HG02970 (cell line): Measurements from ENCODE around the gene RERE.

Source experiments
- ATAC-seq: cut with Tn5 transposase; IDR thresholded peaks from one replicate; pipeline ENCODE4 v1.9.1; 2021; ENCODE audit warnings: mild to moderate bottlenecking, moderate library complexity, moderate number of reproducible peaks; ENCODE audit not compliant: unreplicated experiment, low FRiP score

Gene RERE

DNA sequence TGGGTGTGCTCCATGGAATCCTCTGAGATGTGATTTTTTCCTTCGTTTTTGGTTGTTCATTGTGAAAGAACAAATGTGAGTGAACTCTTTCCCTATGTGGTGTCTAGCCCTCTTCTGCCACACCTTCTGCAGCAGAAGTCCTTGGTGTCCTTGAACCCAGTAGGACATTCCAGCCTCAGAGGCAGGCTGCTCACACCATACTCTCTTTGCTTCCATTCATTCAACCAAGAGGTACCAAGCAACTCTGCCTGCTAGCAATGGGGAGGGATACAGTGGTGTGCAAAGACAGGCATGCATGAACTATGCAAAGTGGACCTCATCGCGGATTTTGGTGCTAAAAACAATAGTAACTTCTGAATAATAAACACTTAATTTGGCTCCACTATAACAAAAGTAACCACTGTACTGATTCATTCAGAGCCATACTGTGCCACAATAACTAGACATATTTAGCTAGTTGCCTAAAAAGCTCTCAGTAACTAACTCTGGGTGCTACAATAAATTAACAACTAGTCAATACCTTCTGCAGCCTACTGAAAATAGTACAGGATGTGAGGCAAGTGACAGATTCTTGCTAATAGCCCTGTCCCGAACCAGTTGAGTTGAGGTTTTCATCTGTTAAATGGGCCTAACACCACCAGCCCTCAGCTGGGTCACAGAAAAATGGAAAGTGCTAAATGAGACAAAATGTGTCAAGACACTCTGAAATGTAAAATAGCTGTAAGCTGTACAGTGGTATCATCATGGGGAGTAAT lies 344.1 kb downstream of the RERE start:
- no peak for ATAC-seq

DNA sequence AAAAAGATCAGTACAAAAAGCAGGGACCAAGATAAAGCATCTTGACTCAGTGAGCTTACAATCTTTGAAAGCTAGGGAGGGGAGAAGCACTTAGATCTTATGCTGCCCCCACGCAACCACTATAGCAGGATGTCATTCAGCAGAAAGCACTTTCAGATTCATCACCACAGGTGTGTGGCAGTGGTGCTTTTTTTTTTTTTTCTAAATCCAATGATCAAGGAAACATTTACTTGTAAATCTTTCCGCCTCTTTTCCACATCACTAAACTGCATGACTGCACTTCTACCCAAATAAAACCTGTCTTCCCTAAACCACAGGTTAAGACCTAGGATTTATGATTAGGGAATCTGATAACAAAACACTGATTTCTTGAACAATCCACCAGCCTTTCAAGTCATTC lies 344.8 kb downstream of the RERE start:
- ATAC-seq, result no peak

DNA sequence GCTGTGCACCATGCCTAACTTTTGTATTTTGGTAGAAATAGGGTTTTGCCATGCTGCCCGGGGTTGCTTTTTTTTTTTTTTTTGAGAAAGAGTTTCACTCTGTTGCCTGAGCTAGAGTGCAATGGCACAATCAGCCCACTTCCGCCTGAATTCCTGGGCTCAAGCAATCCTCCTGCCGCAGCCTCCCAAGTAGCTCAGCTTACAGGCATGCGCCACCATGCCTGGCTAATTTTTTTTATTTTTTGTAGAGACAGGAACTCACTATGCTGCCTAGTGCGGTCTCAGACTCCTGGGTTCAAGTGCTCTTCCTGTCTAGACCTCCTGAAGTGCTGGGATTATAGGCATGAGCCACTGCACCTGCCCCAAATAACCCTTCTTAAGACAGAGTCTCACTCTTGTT lies 346.0 kb downstream of the RERE start:
- ATAC-seq, result no peak

DNA sequence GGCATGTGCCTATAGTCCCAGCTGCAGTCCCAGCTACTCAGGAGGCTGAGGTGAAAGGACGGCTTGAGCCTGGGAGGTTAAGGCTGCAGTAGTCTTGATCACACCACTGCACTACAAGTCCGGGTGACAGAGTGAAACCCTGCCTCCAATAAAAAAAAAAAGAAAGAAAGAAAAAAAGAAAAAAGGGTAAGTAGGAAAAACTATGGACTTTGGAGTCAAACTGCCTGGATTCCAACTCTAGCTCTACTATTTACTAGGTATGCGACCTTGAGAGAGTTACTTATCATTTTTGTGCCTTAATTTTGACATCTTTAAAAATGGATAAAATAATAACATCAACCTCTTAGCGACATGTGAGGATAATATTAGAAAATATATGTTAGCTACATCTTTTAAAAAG lies 348.7 kb downstream of the RERE start:
- no peak for ATAC-seq

DNA sequence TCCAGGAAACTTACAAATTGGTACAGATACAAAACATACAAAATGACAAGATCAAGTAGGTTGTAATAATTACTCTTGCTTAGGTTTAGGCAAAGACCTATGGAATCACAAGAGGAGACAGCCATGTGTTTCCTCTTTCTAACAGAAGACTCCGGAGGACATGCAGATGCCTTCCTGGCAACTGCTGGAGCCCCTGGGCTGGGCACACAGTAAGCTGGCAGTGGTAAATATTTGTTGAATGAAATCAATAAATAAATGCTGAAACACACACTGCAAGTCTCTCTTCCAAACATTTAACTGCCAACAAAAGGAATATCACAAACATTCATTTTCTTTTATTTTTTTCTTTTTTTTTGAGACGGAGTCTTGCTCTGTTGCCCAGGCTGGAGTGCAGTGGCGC lies 350.1 kb downstream of the RERE start:
- no peak for ATAC-seq

DNA sequence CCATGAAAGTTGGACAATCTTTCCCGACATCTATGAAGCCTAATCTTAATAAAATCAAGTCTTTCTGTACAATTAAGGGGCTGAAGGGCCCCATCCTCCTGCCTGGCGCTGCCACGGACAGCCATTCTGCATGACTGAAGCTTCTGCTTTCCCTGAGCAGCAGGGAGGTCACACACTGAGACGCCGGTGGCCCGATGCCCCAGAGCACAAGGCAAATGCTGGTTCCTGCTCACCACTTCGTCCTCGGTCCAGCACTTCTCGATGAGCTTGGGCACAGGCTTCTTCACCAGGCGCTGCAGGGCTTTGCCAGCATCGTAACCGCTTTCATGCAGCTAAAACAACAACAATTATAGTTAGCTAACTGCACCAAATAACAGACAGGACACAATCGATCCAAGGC lies 351.7 kb downstream of the RERE start:
- ATAC-seq, result no peak

DNA sequence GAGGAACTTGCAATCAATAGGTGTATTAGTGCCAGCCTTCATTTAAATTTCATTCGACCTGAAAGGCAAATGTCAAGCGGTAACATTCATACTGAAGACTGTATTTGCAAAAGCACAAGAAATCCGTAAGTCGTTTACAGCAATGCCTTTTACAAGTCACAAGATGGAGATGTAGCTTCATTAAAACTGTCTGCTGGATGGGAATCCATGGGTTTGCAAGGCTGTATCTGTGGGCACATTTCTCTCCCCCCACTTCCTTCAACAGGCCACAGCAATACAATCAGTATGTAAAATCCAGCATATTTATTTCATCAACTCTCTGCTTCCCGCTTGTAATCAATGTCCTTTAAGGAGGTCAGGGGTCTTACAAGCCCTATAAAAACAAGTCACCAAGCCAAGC lies 352.4 kb downstream of the RERE start:
- no peak for ATAC-seq

DNA sequence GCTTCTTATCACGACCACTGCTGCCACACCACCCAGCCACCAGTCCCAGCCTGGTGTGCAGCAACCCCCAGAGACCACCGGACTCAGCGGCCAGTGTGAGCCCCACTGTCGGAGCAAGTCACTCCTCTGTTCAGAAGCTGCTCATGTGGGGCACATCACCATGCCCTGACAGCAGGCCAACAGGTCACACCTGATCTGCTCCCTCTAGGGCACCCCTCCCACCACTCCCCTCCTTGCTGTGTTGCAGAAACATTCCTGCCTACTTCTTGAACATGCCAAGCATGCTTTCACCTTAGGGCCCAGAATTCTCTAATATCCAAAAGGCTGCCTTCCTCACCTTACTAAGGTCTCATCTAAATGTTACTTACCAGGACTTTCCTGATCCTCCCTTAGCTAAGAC lies 353.1 kb downstream of the RERE start:
- ATAC-seq, result no peak

DNA sequence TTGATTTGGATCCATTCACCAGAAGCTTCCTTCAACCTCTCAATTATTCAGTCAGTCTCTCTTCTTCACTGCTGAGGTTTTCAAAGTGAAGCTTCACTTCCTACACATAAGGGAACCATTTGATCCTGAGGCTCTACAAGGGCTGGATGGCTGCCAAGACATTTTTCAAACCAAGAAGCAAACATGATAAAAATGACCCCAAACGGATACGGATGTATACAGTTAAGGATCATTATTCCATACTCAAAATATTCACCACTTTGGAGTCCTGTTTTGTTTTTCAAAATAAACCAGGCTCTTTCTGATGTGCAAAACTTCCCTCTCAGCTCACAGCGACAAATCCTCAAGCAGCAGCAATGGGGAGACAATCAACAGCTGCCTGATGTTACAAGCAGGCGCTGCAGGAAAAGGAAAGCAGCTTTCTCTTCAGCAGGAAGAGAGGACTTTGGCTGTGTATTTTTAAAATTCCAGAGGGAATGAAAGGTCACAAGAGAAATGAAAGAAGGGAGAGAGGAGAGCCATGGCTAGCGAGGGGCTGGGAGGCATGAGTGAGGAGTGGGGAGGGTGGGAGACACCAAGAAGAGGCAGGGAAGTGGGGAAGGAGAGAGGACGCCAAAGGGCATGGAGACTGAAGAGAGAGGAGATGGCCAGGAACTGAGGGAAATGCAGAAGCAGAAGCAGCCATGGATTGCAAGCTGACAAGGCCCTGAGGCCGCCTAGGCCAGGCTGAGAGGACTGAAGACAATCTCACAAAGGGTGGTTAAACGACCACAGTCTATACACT lies 354.1 kb downstream of the RERE start:
- ATAC-seq, result no peak

DNA sequence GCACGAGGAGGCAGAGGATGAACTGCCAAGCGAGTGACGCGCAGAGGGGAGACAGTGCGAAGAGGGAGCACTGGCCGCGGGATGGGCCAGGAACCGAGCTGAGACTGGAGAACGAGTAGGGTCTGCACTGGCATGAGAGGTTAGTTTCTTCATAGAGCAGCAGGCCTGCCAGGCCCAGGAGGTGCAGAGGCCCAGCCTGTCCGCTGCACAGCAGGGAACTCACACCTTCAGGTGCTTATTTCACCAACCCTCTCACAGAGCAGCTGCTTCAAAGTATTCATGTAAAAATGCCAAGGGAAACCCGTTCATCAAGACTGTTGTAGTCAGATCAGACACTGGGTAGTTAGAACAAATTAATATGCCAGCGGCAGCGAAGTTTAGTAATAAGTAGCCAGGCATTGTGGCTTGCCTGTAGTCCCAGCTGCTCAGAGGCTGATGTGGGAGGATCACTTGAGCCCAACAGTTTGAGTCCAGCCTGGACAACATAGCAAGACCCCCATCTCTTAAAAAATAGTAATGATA lies 355.0 kb downstream of the RERE start:
- no peak for ATAC-seq

DNA sequence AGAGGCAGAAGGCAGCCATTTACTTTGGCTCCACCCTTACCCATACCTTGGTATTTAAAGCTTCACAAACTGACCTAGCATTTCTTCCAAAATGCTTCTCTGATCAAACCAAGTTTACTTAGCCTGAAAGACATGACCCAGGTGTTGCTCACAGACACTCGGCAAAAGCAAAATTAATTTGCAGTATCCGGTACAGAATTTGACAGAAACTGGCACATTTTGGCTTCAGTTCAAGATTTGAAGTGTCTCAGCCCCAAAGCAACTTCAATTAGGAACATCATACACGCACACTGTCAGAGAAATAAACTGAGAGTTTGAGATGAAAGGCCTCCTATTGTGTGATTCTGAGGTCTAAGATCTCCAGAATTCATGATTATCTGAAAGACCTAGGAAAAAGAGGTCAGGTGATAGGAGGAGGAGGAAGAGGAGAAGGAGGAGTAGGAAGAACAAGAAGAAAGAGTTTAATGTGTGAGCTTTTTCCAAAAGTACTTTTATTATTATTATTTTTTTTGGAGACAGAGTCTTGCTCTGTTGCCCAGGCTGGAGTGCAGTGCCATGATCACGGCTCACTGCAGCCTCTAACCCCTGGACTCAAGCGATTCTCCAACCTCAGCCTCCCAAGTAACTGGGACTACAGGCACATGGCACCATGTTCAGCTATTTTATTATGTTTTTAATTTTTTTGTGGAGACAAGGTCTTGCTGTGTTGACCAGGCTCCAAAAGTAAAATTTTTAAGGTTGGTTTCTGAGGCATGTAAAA lies 355.9 kb downstream of the RERE start:
- ATAC-seq, result no peak

DNA sequence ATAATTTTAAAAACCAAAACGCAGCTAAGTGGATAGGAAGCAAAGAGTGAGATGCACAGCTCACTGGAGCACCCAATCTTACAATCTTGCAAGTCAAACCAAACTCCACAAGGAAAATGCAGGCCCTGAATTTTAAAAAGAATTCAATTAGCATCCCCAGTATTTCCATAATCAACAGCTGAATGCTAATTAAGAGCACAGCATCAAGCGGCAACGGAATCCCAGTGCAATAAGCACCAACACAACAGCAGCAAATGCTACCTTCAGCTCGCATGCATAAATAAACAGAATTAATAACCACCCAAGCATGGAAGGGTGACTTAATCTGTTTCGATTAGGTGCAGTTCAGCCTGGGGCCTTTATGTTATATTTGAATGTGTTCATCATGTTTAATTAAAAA lies 356.7 kb downstream of the RERE start:
- no peak for ATAC-seq

DNA sequence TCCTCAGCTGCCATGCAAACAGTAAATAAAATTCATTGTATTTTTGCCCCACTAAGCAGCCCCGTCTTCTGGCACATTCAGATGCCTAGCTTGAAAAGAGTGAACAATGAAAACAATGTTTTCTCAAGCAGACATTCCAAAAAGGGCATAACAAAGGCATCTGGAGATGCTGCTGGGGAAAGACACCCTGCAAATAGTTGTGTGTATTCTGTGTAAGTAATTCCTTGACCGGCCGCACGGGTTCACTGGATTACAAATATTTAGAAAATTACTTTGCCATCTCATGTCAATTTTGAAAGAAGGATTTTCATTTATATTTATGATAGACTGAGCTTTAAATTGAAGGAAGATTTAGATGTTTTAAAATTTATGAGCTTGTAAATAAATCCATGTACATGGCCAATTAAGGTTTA lies 357.3 kb downstream of the RERE start:
- ATAC-seq, result no peak

DNA sequence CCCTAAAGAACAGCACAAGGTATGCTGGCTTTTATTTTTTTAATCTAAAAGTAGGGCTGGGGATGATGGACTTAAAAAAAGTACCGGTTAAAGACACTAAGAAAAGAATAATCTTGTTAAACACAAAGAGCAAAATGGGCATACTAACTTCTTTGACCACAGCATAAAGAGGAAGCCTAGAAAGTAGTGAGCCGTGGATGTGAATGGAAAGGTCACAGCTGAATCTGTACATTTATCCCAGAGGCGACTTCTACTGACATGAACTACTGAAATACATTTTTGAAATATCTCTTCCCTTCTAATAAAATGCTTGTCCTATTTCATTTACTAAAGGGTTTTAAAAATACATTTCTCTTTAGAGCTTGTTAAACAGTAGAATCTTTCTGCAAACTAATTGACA lies 358.8 kb downstream of the RERE start:
- ATAC-seq, result no peak

DNA sequence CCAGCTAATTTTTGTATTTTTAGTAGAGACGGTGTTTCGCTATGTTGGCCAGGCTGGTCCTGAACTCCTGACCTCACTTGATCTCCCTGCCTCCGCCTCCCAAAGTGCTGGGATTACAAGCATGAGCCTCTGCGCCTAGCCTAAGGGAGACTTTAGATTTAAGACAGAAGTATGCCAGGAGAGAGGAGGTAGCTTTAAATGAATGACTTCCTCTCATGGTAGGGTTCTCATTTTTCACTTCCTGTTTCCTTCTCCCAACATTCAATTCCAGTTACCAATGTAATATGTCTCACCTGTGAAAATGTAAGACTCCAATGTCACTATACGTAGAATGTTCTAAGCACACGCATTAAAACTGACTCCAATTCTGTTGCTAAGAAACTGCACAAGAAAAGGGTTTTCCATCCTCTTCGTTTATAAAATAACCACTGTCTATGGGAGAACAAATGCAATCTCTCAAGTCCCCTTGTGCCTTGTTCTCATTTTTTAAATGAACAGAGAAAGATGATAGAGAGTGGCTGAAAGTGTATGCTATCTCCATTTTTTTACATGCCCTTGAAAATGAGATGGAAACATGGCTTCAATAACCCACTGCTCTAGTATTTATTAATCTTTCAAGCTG lies 359.6 kb downstream of the RERE start:
- ATAC-seq, result no peak

DNA sequence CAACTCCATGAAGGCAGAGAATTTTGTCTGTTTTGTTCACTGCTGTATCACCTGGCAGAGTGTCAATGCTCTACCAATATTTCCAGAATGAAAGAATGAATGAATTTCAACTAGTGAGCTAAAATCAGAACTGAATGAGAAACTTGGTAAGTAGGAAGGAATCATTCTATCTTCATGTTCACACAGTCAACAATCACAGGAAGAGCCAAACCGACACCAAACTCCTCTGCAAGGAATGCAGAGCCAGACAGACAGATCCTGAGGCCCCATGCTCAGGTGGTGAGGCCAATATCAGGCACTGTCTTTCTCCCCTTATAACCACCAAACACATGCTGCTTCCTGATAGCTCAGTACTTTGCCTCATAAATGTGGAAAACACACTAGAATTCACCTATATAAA lies 360.4 kb downstream of the RERE start:
- ATAC-seq, result no peak

DNA sequence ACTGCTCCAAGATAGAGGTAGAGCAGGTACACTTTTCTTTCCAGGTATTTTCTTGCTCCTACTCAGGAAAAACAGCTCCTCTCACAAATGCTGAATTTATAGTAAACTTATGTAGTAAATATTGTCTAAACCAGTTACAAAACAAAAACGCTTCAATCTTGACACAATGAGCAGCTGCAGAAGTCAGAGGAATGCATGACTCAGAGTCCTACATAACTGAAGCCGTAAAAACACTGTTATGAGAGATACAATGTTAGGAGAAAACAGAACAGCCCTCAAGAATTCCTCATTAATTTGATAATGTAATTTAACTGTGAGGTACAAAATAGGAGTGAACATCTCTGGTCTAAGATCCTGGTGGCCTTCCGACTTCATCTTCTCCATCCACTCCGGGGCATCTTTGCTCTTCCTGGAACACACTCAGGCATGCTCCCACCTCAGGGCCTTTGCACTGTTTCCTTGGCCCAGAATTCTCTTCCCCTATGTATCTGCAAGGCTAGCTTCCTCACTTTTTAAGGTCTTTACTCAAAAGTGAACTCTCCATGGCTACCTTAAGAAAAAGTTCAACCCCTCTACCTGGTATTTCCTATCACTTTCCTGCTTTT lies 361.0 kb downstream of the RERE start:
- no peak for ATAC-seq

DNA sequence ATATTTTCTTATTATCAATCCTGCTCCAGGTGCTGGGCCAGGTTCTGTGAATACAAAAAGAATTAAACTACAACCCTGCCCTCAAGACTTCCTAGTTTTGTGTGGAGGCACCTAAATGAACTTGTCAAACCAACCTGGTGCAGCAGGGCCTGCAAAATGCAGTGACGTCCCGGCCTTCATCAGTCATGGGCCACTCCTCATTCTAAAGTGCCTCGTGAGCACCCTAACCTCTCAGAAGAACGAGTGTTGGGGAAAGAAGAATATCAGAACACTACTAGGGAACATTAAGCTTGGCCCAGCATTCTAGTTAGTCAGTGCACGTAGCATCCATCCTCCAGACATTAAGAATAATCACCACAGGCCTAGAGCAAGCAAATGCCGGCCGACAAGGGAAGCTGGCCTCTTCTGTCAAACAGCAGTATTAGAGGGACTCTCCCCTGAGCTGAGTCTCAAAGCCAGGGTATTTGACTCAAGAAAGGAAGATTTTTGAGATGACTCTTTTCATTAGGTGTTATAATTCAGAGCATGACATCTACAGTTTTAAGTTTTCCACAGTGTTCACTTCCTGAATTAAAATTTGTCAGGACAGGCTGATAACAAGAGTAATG lies 361.6 kb downstream of the RERE start:
- no peak for ATAC-seq

DNA sequence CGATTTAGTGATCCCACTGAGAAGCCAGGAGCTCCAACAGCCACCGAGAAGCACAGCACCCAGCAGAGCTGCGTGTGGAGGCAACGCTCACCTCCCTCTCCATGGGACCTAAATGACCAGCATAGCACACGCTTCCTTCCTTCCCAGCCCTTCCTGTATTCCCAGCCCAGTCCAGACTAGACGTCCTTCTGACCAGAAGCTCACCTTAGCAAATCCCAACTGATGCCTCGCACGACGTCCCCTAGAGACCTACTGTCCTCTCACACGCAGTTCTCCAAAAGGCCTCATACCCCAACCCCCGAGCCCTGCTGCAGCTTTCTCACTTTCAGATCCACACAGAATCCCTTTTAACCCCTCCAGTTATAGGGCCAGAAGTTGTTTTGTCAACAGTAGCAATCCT lies 367.1 kb downstream of the RERE start:
- ATAC-seq, result no peak
